Measurements from ENCODE around the gene GRK3. TPM values are rescaled to one million over a fixed set of nuclear protein-coding genes. Genes with fewer than 3 reads are reported as not detected.

Gene GRK3
- total RNA-seq, 1 donor from 2014 or later, result 19.2 TPM

GRCh38 chr22:25736378-25737011 lies 172.0 kb downstream of the GRK3 start:
- DNase-seq, result no peak

DNA sequence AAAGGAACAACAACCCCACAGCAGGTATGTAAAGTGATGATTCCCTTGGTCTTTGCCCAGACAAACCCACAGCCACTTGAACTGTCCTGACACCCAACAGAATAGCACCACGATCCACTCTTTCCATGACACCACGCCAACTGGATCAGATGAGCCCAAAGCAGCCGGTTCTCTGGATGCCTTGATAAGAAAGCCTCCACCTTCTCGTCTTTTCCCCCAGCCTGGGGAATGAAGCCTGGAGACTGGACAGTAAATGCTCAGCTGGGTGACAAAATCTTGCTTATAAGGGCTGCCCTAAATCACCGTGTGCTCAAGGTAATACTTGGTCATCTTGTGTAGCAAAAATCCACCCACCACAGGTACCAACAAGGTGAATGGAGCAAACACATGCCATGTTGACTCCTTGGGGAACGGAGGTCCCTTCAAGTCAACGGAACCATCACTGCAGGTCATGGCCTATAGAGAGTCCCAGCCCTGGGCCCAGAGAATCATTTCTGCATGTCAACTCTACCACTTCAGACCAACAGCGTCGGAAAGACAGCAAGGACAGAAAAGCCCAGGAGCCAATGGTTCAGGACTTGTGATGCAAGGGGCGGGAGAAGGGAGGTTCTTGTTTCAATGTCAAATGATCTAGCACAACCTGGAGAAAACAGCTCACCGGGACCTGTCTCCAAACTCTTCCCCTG lies 175.3 kb downstream of the GRK3 start:
- DNase-seq, result no peak

GRCh38 chr22:25741692-25742626 lies 177.5 kb downstream of the GRK3 start, which contains the start of gene MYO18B:
TSS of gene MYO18B (plus strand) at chr22:25742188. CDS start at chr22:25761093, 18,905 bp downstream.
- no peak for DNase-seq

GRCh38 chr22:25742918-25743708 lies 178.6 kb downstream of the GRK3 start:
- DNase-seq, result no peak

- no peak for DNase-seq
Measured at GRCh38 chr22:25744694-25745093, 180.2 kb downstream of the GRK3 start.

GRCh38 chr22:25745341-25746011 lies 181.0 kb downstream of the GRK3 start:
- DNase-seq, result no peak

DNA sequence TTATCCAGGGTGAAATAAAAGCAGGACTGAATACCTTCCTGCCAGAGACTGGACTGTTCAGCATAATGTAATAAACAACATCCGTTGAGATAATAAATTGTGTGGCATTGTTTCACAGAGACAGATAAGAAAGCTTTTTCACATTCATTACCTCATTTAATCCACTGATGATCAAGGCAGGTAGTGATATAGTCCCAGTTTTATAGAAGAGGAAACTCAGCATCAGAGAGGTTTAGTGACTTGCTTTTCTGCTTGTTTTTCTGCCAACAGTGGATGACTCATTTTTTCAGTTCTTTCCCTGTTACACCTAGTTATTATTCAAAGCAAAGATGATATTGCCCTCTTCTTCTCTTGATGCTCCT lies 181.5 kb downstream of the GRK3 start:
- no peak for DNase-seq

GRCh38 chr22:25747245-25747944 lies 182.9 kb downstream of the GRK3 start:
- no peak for DNase-seq

DNA sequence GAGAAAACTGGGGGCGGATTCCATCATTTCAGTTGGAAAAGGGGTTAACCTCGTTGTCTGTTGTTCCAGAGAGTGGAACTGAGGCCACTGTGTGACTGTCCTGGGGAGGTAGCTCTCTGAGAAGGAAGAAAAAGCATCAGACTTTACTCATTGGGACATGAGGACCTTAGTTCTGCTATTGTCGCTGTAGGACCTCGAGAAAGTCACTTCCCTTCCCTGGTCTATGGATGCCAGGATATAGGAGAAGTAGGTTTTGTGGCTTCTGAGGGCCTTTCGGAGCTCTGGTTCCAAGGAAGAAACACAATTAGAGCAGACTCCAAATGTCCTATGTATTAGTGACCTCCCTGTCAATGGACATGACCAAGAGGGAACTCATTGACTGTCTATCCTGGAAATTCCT lies 183.7 kb downstream of the GRK3 start:
- DNase-seq, result no peak

- no peak for DNase-seq
Measured at GRCh38 chr22:25748704-25749103, 184.2 kb downstream of the GRK3 start.

DNA sequence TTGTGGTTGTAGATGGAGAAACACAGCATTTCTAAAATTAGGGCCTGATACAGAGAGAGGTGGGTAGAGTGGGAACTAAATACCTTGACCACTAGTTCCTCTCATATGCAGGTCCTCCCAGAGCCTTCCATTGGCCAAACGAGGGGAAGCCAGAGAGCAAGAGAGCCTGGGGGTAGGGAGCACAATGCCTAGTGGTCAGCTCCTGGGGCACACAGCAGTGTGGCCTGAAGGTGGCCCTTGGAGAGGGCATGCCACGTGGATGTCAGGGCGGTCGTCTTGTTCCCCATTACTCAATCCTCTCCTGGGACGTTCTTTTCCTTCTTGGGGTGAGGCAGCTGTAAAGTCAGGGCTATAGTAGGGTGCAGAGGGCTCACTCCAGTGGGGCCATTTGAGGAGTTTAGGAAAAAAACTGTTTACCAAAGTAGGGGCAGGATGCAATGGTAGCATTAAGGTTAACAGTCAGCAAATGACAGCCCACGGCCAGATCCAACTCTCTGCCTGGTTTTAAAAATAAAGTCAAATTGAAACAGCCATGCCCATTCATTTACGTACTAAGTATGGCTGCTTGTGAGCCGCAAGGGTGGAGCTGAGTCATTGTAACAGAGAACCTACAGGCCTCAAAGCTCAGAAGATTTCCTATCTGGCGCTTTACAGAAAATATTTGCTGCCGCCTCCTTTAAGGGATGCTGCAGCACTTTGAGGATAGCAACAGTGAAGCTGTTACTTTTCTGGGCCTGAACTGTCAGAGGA lies 185.1 kb downstream of the GRK3 start:
- no peak for DNase-seq

- no peak for DNase-seq
Measured at GRCh38 chr22:25750569-25751173, 186.2 kb downstream of the GRK3 start.

GRCh38 chr22:25751174-25751581 lies 186.7 kb downstream of the GRK3 start:
- DNase-seq, result no peak

GRCh38 chr22:25752615-25753214 lies 188.2 kb downstream of the GRK3 start:
- DNase-seq, result no peak

- no peak for DNase-seq
Measured at GRCh38 chr22:25753252-25753651, 188.8 kb downstream of the GRK3 start.

GRCh38 chr22:25754527-25755202 lies 190.2 kb downstream of the GRK3 start:
- no peak for DNase-seq

DNA sequence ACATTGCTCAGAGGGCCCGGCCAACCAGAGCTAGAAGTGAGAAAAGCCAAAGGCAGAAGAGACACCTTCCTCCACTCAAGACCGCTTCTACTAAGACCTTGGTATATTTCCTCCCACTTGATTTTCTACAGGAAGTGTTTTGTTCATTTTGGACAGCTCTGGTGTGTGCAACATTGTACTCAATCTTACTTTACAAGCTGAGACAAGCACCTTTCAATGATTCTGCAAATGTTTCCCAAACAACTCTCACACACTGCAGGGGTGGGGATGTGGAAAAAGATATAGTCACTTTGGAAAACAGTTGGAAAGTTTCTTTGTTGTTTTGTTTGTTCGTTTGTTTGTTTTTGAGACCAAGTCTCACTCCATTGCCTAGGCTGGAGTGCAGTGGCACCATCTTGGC lies 193.2 kb downstream of the GRK3 start:
- no peak for DNase-seq

DNA sequence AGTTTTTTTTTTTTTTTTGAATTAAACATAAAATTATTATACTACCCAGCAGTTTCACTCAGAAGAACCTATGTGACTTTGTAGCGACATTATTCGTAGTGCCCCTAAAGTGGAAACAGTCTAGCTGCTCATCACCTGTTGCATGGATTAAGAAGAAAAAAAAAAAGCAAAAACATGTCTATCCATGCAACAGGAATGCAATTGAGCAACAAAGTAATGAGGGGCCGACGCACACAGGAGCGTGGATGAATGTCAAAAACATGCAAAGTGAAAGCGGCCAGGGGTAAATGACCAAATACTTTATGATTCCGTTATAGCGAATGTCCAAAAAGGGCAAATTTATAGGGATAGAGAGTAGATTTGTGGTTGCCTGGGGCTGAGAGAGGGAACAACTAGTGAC lies 193.8 kb downstream of the GRK3 start:
- no peak for DNase-seq

DNA sequence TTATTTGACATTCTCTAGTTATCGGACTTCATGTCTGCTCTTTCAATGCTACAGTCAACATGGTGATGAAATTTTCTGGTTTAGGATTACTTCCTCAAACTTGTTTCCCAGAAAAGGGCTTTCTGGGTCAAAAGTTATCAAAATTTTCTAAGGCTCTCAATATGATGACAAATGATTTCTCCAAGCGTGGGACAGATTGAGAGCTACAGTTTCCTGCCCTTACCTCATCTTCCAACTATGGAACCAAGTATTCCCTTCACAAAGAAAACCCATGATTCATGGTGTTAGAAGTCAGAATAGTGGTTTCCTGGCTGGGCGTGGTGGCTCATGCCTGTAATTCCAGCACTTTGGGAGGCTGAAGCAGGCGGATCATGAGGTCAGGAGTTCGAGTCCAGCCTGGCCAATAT lies 195.4 kb downstream of the GRK3 start:
- no peak for DNase-seq
